NOMO-1 treated with DMSO at 0.1 percent for 48 hours (cell line): Measurements from ENCODE around the gene AKAP8L.
"Not testable (repeated sequence)": the region's sequence is repeated elsewhere in the genome, so short reads cannot be mapped to it uniquely, and the experiment has no call there.

ENCODE experiments used
- DNase-seq: peaks from one replicate; lab custom pipeline; 2025; ENCODE audit not compliant: unreplicated experiment; lab: John Stamatoyannopoulos, UW

The AKAP8L gene

GRCh38 chr19:15418231-15418578 is 583 bp downstream of the AKAP8L start:
- no peak for DNase-seq

- no peak for DNase-seq
These were observed 1.1 kb downstream of the AKAP8L start for GRCh38 chr19:15417699-15418098.

GRCh38 chr19:15412832-15413231 is 6.0 kb downstream of the AKAP8L start:
- DNase-seq = no peak

GRCh38 chr19:15411351-15411750 is 7.4 kb downstream of the AKAP8L start:
- DNase-seq = not testable (repeated sequence)

GRCh38 chr19:15404780-15405211 is 14.0 kb downstream of the AKAP8L start:
- DNase-seq = no peak

GRCh38 chr19:15404097-15404779 is 14.6 kb downstream of the AKAP8L start:
- DNase-seq = no peak

- no peak for DNase-seq
These were observed 15.6 kb downstream of the AKAP8L start for GRCh38 chr19:15403151-15403531.

- DNase-seq = no peak
These were observed 16.2 kb downstream of the AKAP8L start for GRCh38 chr19:15402411-15403150.

GRCh38 chr19:15401397-15401710 is 17.4 kb downstream of the AKAP8L start:
- no peak for DNase-seq

GRCh38 chr19:15400521-15401396 is 18.0 kb downstream of the AKAP8L start:
- no peak for DNase-seq

- no peak for DNase-seq
These were observed 19.2 kb downstream of the AKAP8L start for GRCh38 chr19:15399635-15400034.

GRCh38 chr19:15399234-15399515 is 19.6 kb downstream of the AKAP8L start:
- no peak for DNase-seq

- no peak for DNase-seq
These were observed 20.1 kb downstream of the AKAP8L start for GRCh38 chr19:15398501-15399233.

- no peak for DNase-seq
These were observed 21.0 kb downstream of the AKAP8L start for GRCh38 chr19:15397782-15398181.

GRCh38 chr19:15397236-15397635 is 21.6 kb downstream of the AKAP8L start:
- DNase-seq = no peak

GRCh38 chr19:15396436-15396835 is 22.4 kb downstream of the AKAP8L start:
- no peak for DNase-seq

GRCh38 chr19:15395251-15395650 is 23.5 kb downstream of the AKAP8L start:
- not testable (repeated sequence) for DNase-seq

GRCh38 chr19:15394426-15394825 is 24.4 kb downstream of the AKAP8L start:
- DNase-seq = no peak

- DNase-seq = no peak
These were observed 24.8 kb downstream of the AKAP8L start for GRCh38 chr19:15393963-15394362.

GRCh38 chr19:15390814-15391213 is 28.0 kb downstream of the AKAP8L start:
- peak; percentile 15 for DNase-seq

- no peak for DNase-seq
These were observed 36.9 kb downstream of the AKAP8L start for GRCh38 chr19:15381864-15382263.
